Central memory CD8-positive, alpha-beta T cell (primary cell): ENCODE measurements around the gene CLIC6.

Experiments
- ATAC-seq: fragments of 150-1000 bp; cut with Tn5 transposase; replicated peaks from 2 replicates; pipeline ENCODE4 v1.10.0; 2022; ENCODE audit warnings: mild to moderate bottlenecking, moderate FRiP score, moderate number of reproducible peaks; ENCODE audit not compliant: poor library complexity, severe bottlenecking; ENCODE audit errors: extremely low read depth
- DNase-seq, 2 donors: peaks; one replicate each; pipeline ENCODE4 v3.0.0; 2021; ENCODE audit warnings: low spot score in 2 of 2
- H3K27ac Mint-ChIP-seq: one replicate; pipeline ENCODE4 v1.8.0; 2022; ENCODE audit warnings: low read depth, mild to moderate bottlenecking, moderate library complexity, mixed read lengths
- H3K27me3 Mint-ChIP-seq: one replicate; pipeline ENCODE4 v1.8.0; 2022; ENCODE audit warnings: mixed read lengths
- H3K36me3 Mint-ChIP-seq: one replicate; pipeline ENCODE4 v1.8.0; 2022; ENCODE audit warnings: mild to moderate bottlenecking, moderate library complexity, mixed read lengths; ENCODE audit not compliant: insufficient read depth
- H3K4me1 Mint-ChIP-seq: one replicate; pipeline ENCODE4 v1.8.0; 2022; ENCODE audit warnings: mixed read lengths
- H3K4me3 Mint-ChIP-seq: one replicate; pipeline ENCODE4 v1.8.0; 2022; ENCODE audit warnings: mild to moderate bottlenecking, moderate library complexity, mixed read lengths
- H3K9me3 Mint-ChIP-seq: one replicate; pipeline ENCODE4 v1.8.0; 2022; ENCODE audit warnings: mixed read lengths

Gene CLIC6

GRCh38 chr21:34688145-34688544 lies 19.4 kb downstream of the CLIC6 start:
- H3K9me3 Mint-ChIP-seq = no peaks in the 10 kb centered on the region
- H3K36me3 Mint-ChIP-seq = no peaks in the 10 kb centered on the region
- peaks cover 40% of the 10 kb centered on the region for H3K27me3 Mint-ChIP-seq
- H3K4me3 Mint-ChIP-seq = no peak overlapping the region
- H3K4me1 Mint-ChIP-seq = no peaks in the 10 kb centered on the region
- H3K27ac Mint-ChIP-seq = no peak overlapping the region
- ATAC-seq = no peak
- no peak for DNase-seq

GRCh38 chr21:34688715-34689114 lies 19.9 kb downstream of the CLIC6 start:
- no peaks in the 10 kb centered on the region for H3K4me1 Mint-ChIP-seq
- DNase-seq = no peak
- peaks cover 40% of the 10 kb centered on the region for H3K27me3 Mint-ChIP-seq
- no peak overlapping the region for H3K4me3 Mint-ChIP-seq
- H3K27ac Mint-ChIP-seq = no peak overlapping the region
- no peak for ATAC-seq
- no peaks in the 10 kb centered on the region for H3K9me3 Mint-ChIP-seq
- H3K36me3 Mint-ChIP-seq = no peaks in the 10 kb centered on the region

- peaks cover 4% of the 10 kb centered on the region for H3K4me1 Mint-ChIP-seq
- H3K27me3 Mint-ChIP-seq = peaks cover 53% of the 10 kb centered on the region
- ATAC-seq (no peak), DNase-seq (no peak)
- H3K36me3 Mint-ChIP-seq = no peaks in the 10 kb centered on the region
- H3K4me3 Mint-ChIP-seq = no peak overlapping the region
- no peak overlapping the region for H3K27ac Mint-ChIP-seq
- H3K9me3 Mint-ChIP-seq = no peaks in the 10 kb centered on the region
These were observed 21.4 kb downstream of the CLIC6 start for GRCh38 chr21:34690041-34690792.

GRCh38 chr21:34690793-34691175 lies 22.0 kb downstream of the CLIC6 start:
- Mint-ChIP-seq H3K4me3 (no peak overlapping the region), H3K4me1 (peaks cover 4% of the 10 kb centered on the region), H3K36me3 (no peaks in the 10 kb centered on the region), H3K9me3 (no peaks in the 10 kb centered on the region), H3K27me3 (peaks cover 56% of the 10 kb centered on the region), H3K27ac (no peak overlapping the region)
- DNase-seq (no peak), ATAC-seq (no peak)

GRCh38 chr21:34691390-34692032 lies 22.7 kb downstream of the CLIC6 start:
- peaks cover 56% of the 10 kb centered on the region for H3K27me3 Mint-ChIP-seq
- no peaks in the 10 kb centered on the region for H3K9me3 Mint-ChIP-seq
- H3K4me1 Mint-ChIP-seq = peaks cover 4% of the 10 kb centered on the region
- H3K36me3 Mint-ChIP-seq = no peaks in the 10 kb centered on the region
- no peak overlapping the region for H3K27ac Mint-ChIP-seq
- DNase-seq (no peak), ATAC-seq (no peak)
- no peak overlapping the region for H3K4me3 Mint-ChIP-seq

- Mint-ChIP-seq H3K27me3 (peaks cover 56% of the 10 kb centered on the region), H3K27ac (no peak overlapping the region), H3K36me3 (no peaks in the 10 kb centered on the region), H3K4me3 (no peak overlapping the region), H3K9me3 (no peaks in the 10 kb centered on the region), H3K4me1 (peaks cover 4% of the 10 kb centered on the region)
- no peak for DNase-seq
- ATAC-seq = no peak
These were observed 23.7 kb downstream of the CLIC6 start for GRCh38 chr21:34692458-34693020.

- Mint-ChIP-seq H3K27me3 (peaks cover 56% of the 10 kb centered on the region), H3K4me1 (peaks cover 4% of the 10 kb centered on the region), H3K36me3 (no peaks in the 10 kb centered on the region), H3K9me3 (no peaks in the 10 kb centered on the region), H3K27ac (no peak overlapping the region), H3K4me3 (no peak overlapping the region)
- ATAC-seq (no peak), DNase-seq (no peak)
These were observed 24.5 kb downstream of the CLIC6 start for GRCh38 chr21:34693192-34693810.

- Mint-ChIP-seq H3K36me3 (peaks cover under 1% of the 10 kb centered on the region), H3K27me3 (peaks cover 40% of the 10 kb centered on the region), H3K27ac (no peak overlapping the region), H3K4me1 (peaks cover 4% of the 10 kb centered on the region), H3K4me3 (no peak overlapping the region), H3K9me3 (no peaks in the 10 kb centered on the region)
- ATAC-seq (no peak), DNase-seq (no peak)
These were observed 26.6 kb downstream of the CLIC6 start for GRCh38 chr21:34695434-34695833.

GRCh38 chr21:34696121-34696520 lies 27.3 kb downstream of the CLIC6 start:
- ATAC-seq = no peak
- Mint-ChIP-seq H3K27me3 (peaks cover 33% of the 10 kb centered on the region), H3K4me1 (peaks cover 4% of the 10 kb centered on the region), H3K9me3 (no peaks in the 10 kb centered on the region), H3K4me3 (no peak overlapping the region), H3K27ac (no peak overlapping the region), H3K36me3 (peaks cover 2% of the 10 kb centered on the region)
- no peak for DNase-seq

GRCh38 chr21:34697826-34698225 lies 29.0 kb downstream of the CLIC6 start:
- ATAC-seq = no peak
- Mint-ChIP-seq H3K4me3 (no peak overlapping the region), H3K9me3 (no peaks in the 10 kb centered on the region), H3K36me3 (peaks cover 2% of the 10 kb centered on the region), H3K4me1 (peaks cover 4% of the 10 kb centered on the region), H3K27me3 (peaks cover 20% of the 10 kb centered on the region), H3K27ac (no peak overlapping the region)
- no peak for DNase-seq

GRCh38 chr21:34698270-34699015 lies 29.6 kb downstream of the CLIC6 start:
- H3K36me3 Mint-ChIP-seq = peaks cover 2% of the 10 kb centered on the region
- H3K9me3 Mint-ChIP-seq = no peaks in the 10 kb centered on the region
- no peak for DNase-seq
- ATAC-seq = no peak
- H3K27ac Mint-ChIP-seq = no peak overlapping the region
- peaks cover 4% of the 10 kb centered on the region for H3K4me1 Mint-ChIP-seq
- H3K4me3 Mint-ChIP-seq = no peak overlapping the region
- H3K27me3 Mint-ChIP-seq = peaks cover 26% of the 10 kb centered on the region

- no peak overlapping the region for H3K4me3 Mint-ChIP-seq
- H3K27ac Mint-ChIP-seq = no peak overlapping the region
- H3K27me3 Mint-ChIP-seq = peaks cover 28% of the 10 kb centered on the region
- H3K9me3 Mint-ChIP-seq = no peaks in the 10 kb centered on the region
- H3K4me1 Mint-ChIP-seq = no peaks in the 10 kb centered on the region
- ATAC-seq (no peak), DNase-seq (no peak)
- peaks cover 2% of the 10 kb centered on the region for H3K36me3 Mint-ChIP-seq
These were observed 31.8 kb downstream of the CLIC6 start for GRCh38 chr21:34700605-34701004.
